OCI-LY1 (cell line): ENCODE results near the gene USP43.

Source experiments
- H2AFZ ChIP-seq: fragments of 200-600 bp; sonication (generic), shearing (Covaris generic); 2 replicates; pipeline ENCODE4 v1.6.0; 2014; ENCODE audit warnings: antibody characterized with exemption, mild to moderate bottlenecking, low read length
- H3F3A ChIP-seq: fragments of 200-600 bp; sonication (generic), shearing (Covaris generic); 2 replicates; pipeline ENCODE4 v1.6.0; 2014; ENCODE audit warnings: mild to moderate bottlenecking, antibody characterized with exemption, low read length, moderate library complexity; ENCODE audit not compliant: insufficient read depth
- H3K27ac ChIP-seq: fragments of 200-600 bp; sonication (generic); 2 replicates; pipeline ENCODE4 v1.5.1; 2014; ENCODE audit warnings: low read length, mixed run types, mild to moderate bottlenecking, low read depth; ENCODE audit not compliant: poor library complexity, severe bottlenecking
- H3K27me3 ChIP-seq: fragments of 200-600 bp; sonication (generic); 2 replicates; pipeline ENCODE4 v1.6.0; 2014; ENCODE audit warnings: antibody characterized with exemption, mild to moderate bottlenecking, low read length, moderate library complexity; ENCODE audit not compliant: insufficient read depth
- H3K36me3 ChIP-seq: fragments of 200-600 bp; sonication (generic); 2 replicates; pipeline ENCODE4 v1.6.1; 2014; ENCODE audit warnings: mild to moderate bottlenecking, antibody characterized with exemption, low read length, moderate library complexity, mixed read lengths; ENCODE audit not compliant: insufficient read depth
- H3K4me1 ChIP-seq: fragments of 200-600 bp; sonication (generic); 2 replicates; pipeline ENCODE4 v1.5.1; 2014; ENCODE audit warnings: mild to moderate bottlenecking, low read length, moderate library complexity; ENCODE audit not compliant: insufficient read depth, severe bottlenecking
- H3K4me2 ChIP-seq: fragments of 200-600 bp; sonication (generic), shearing (Covaris generic); 2 replicates; pipeline ENCODE4 v1.6.1; 2014; ENCODE audit warnings: low read length
- H3K4me3 ChIP-seq: fragments of 200-600 bp; sonication (generic); 2 replicates; pipeline ENCODE4 v1.5.1; 2014; ENCODE audit warnings: low read length, low read depth, mild to moderate bottlenecking, mixed read lengths; ENCODE audit not compliant: poor library complexity, severe bottlenecking
- H3K79me2 ChIP-seq: fragments of 200-600 bp; shearing (Covaris generic); 2 replicates; pipeline ENCODE4 v1.6.1; 2016; ENCODE audit warnings: mixed run types, low read length, mixed read lengths; ENCODE audit not compliant: insufficient read depth
- H3K9ac ChIP-seq: fragments of 200-600 bp; sonication (generic), shearing (Covaris generic); 2 replicates; pipeline ENCODE4 v1.6.1; 2014; ENCODE audit warnings: mild to moderate bottlenecking, low read length, mixed read lengths
- H3K9me2 ChIP-seq: fragments of 200-600 bp; sonication (generic), shearing (Covaris generic); 2 replicates; pipeline ENCODE4 v1.6.1; 2014; ENCODE audit warnings: low read depth, mild to moderate bottlenecking, low read length, mixed read lengths
- H3K9me3 ChIP-seq: fragments of 200-600 bp; shearing (Covaris generic); 2 replicates; pipeline ENCODE4 v1.6.1; 2014; ENCODE audit warnings: low read length, mixed read lengths
- H4K20me1 ChIP-seq: fragments of 200-600 bp; sonication (generic), shearing (Covaris generic); 2 replicates; pipeline ENCODE4 v1.6.0; 2016; ENCODE audit warnings: mild to moderate bottlenecking, low read length; ENCODE audit not compliant: insufficient read depth
- CTCF ChIP-seq: fragments of 200-600 bp; sonication (generic), shearing (Covaris generic); IDR thresholded peaks from 2 replicates; pipeline ENCODE4 v1.5.1; 2017; ENCODE audit warnings: mild to moderate bottlenecking, antibody characterized with exemption, low read length, moderate library complexity, mixed read lengths
- EZH2 ChIP-seq: fragments of 200-600 bp; sonication (generic), shearing (Covaris generic); IDR thresholded peaks from 2 replicates; pipeline ENCODE4 v1.8.0; 2017; ENCODE audit warnings: borderline replicate concordance, mixed run types, mild to moderate bottlenecking, antibody characterized with exemption, low read length, moderate library complexity, mixed read lengths

The USP43 gene

GRCh38 chr17:9768381-9768934 is 123.1 kb downstream of the USP43 start:
- H2AFZ ChIP-seq: no peak overlapping the region
- H3K4me1 ChIP-seq: no peaks in the 10 kb centered on the region
- no peaks in the 10 kb centered on the region for H3K9me2 ChIP-seq
- no peak overlapping the region for H3K27ac ChIP-seq
- no peaks in the 10 kb centered on the region for H3K36me3 ChIP-seq
- H3K27me3 ChIP-seq: no peaks in the 10 kb centered on the region
- no peak overlapping the region for H3K9ac ChIP-seq
- TF ChIP-seq CTCF: peak; percentile 36; the same call in 1 of the 2 replicates
- no peak for TF ChIP-seq EZH2
- no peaks in the 10 kb centered on the region for H3K9me3 ChIP-seq
- no peaks in the 10 kb centered on the region for H4K20me1 ChIP-seq
- H3K4me2 ChIP-seq: no peak overlapping the region
- H3K4me3 ChIP-seq: no peak overlapping the region
- H3F3A ChIP-seq: no peaks in the 10 kb centered on the region
- H3K79me2 ChIP-seq: no peaks in the 10 kb centered on the region

GRCh38 chr17:9769036-9769695 is 123.8 kb downstream of the USP43 start:
- no peaks in the 10 kb centered on the region for H4K20me1 ChIP-seq
- no peaks in the 10 kb centered on the region for H3K79me2 ChIP-seq
- H3K36me3 ChIP-seq: no peaks in the 10 kb centered on the region
- TF ChIP-seq CTCF (no peak), EZH2 (no peak)
- H3K9ac ChIP-seq: no peak overlapping the region
- H3K4me2 ChIP-seq: no peak overlapping the region
- no peaks in the 10 kb centered on the region for H3K9me2 ChIP-seq
- H3K27me3 ChIP-seq: no peaks in the 10 kb centered on the region
- H3K4me3 ChIP-seq: no peak overlapping the region
- H2AFZ ChIP-seq: no peak overlapping the region
- no peak overlapping the region for H3K27ac ChIP-seq
- no peaks in the 10 kb centered on the region for H3K9me3 ChIP-seq
- H3F3A ChIP-seq: no peaks in the 10 kb centered on the region
- no peaks in the 10 kb centered on the region for H3K4me1 ChIP-seq

GRCh38 chr17:9771465-9771864 is 126.1 kb downstream of the USP43 start:
- Histone ChIP-seq H3K4me3 (no peak overlapping the region), H3K4me2 (no peak overlapping the region), H3K4me1 (no peaks in the 10 kb centered on the region), H3F3A (no peaks in the 10 kb centered on the region), H2AFZ (no peak overlapping the region), H3K79me2 (no peaks in the 10 kb centered on the region), H3K9me2 (no peaks in the 10 kb centered on the region), H3K27ac (no peak overlapping the region), H4K20me1 (no peaks in the 10 kb centered on the region), H3K27me3 (no peaks in the 10 kb centered on the region), H3K36me3 (no peaks in the 10 kb centered on the region), H3K9ac (no peak overlapping the region), H3K9me3 (no peaks in the 10 kb centered on the region)
- no peak for TF ChIP-seq EZH2
- no peak for TF ChIP-seq CTCF
